HepG2 (cell line): ENCODE results near the gene UBE2QL1. TPM values are rescaled to one million over a fixed set of nuclear protein-coding genes. Genes with fewer than 3 reads are reported as not detected.

Experiments used
- ATAC-seq: fragments of 200-7000 bp; cut with Tn5 transposase; 3 replicates; pipeline ENCODE4 v1.9.1; 2020; ENCODE audit warnings: mild to moderate bottlenecking, moderate library complexity
- BruUV-seq: library from RNA; stranded (reverse); fragments of 400-500 nt; replicated peaks from 2 replicates; lab custom pipeline; 2021; lab: Mats Ljungman, UMichigan
- CTCF ChIA-PET: fragments of 300-600 bp; formaldehyde crosslinking; extraction: SDS; loops from one replicate; lab custom pipeline; 2021; ENCODE audit warnings: low total read pairs, inconsistent platforms, low intra/inter-chr PET ratio; lab: Yijun Ruan, JAX
- POLR2A ChIA-PET: fragments of 350-600 bp; sonication (Branson Sonifier 250); formaldehyde crosslinking; loops from one replicate; lab custom pipeline; 2020; ENCODE audit warnings: antibody characterized with exemption, inconsistent platforms; lab: Yijun Ruan, JAX
- DNase-seq: peaks from one replicate; pipeline ENCODE4 v3.0.0-alpha.2; 2015; ENCODE audit warnings: low spot score
- FAIRE-seq: peaks from 3 replicates; lab custom pipeline; 2011; peaks lifted over from hg19 to GRCh38; lab: Jason Lieb, UNC
- H2AFZ ChIP-seq: one replicate; pipeline ENCODE4 v1.6.1; 2011; ENCODE audit warnings: low read length, inconsistent platforms
- H3K27ac ChIP-seq: fragments of 300-600 bp; 3 replicates; pipeline ENCODE4 v1.8.0; 2011; ENCODE audit warnings: mixed run types, mild to moderate bottlenecking, mixed read lengths, low read length, inconsistent platforms; ENCODE audit not compliant: insufficient read depth; ENCODE audit errors: extremely low read length
- H3K27me3 ChIP-seq, 2 experiments: fragments of 200-600 bp in 1 of 2; 2 replicates in 1 of 2; 3 replicates in 1 of 2; pipeline versions ENCODE4 v1.6.0 to v1.8.0; 2011; ENCODE audit warnings: low read length in 2 of 2, mild to moderate bottlenecking in 2 of 2, moderate library complexity in 2 of 2, inconsistent platforms in 1 of 2; ENCODE audit not compliant: insufficient read depth in 2 of 2, control insufficient read depth in 1 of 2
- H3K36me3 ChIP-seq, 2 experiments: fragments of 200-600 bp in 1 of 2; replicated peaks in 1 of 2; 2 replicates in 1 of 2; 3 replicates in 1 of 2; pipeline versions ENCODE4 v1.5.1 to v1.8.0; 2011; ENCODE audit warnings: low read length in 2 of 2, inconsistent platforms in 1 of 2; ENCODE audit not compliant: insufficient read depth in 2 of 2, control insufficient read depth in 1 of 2
- H3K4me1 ChIP-seq: 2 replicates; pipeline ENCODE4 v1.5.1; 2012; ENCODE audit warnings: low read length, inconsistent platforms; ENCODE audit not compliant: insufficient read depth
- H3K4me2 ChIP-seq: 2 replicates; pipeline ENCODE4 v1.6.0; 2011; ENCODE audit warnings: low read depth, low read length, inconsistent platforms
- H3K4me3 ChIP-seq, 3 experiments: fragments of 200-600 bp in 1 of 3; sonication (generic), shearing (Covaris generic) in 1 of 3; replicated peaks in 1 of 3; 2 replicates each; pipeline ENCODE4 v1.5.1; 2011 to 2016; ENCODE audit warnings: low read length in 3 of 3, inconsistent platforms in 2 of 3, low read depth in 2 of 3, mild to moderate bottlenecking in 2 of 3, control low read depth in 1 of 3, mixed read lengths in 1 of 3; ENCODE audit not compliant: insufficient read depth in 1 of 3
- H3K79me2 ChIP-seq: one replicate; pipeline ENCODE4 v1.6.1; 2011; ENCODE audit warnings: low read length, inconsistent platforms; ENCODE audit not compliant: insufficient read depth
- H3K9ac ChIP-seq: 2 replicates; pipeline ENCODE4 v1.6.0; 2011; ENCODE audit warnings: mild to moderate bottlenecking, low read depth, low read length, inconsistent platforms; ENCODE audit not compliant: insufficient read depth
- H3K9me3 ChIP-seq: 2 replicates; pipeline ENCODE4 v1.5.1; 2012; ENCODE audit warnings: mild to moderate bottlenecking, low read length
- H4K20me1 ChIP-seq: 2 replicates; pipeline ENCODE4 v1.6.0; 2011; ENCODE audit warnings: inconsistent platforms, mild to moderate bottlenecking, low read length, moderate library complexity; ENCODE audit not compliant: insufficient read depth
- ETV5 ChIP-seq: IDR thresholded peaks from 2 replicates; pipeline ENCODE4 v1.6.1; 2018; ENCODE audit warnings: missing biosample characterization, missing genetic modification reagents, inconsistent platforms, borderline replicate concordance
- ETV6 ChIP-seq: sonication (generic); formaldehyde crosslinking; conservative IDR thresholded peaks from 2 replicates; pipeline ENCODE4 v1.4.0; 2020; ENCODE audit warnings: missing genetic modification reagents
- HIVEP1 ChIP-seq: sonication (generic); formaldehyde crosslinking; IDR thresholded peaks from 2 replicates; pipeline ENCODE4 v1.4.0; 2020; ENCODE audit warnings: mild to moderate bottlenecking, missing genetic modification reagents
- MAFG ChIP-seq: sonication (generic); formaldehyde crosslinking; IDR thresholded peaks from 2 replicates; pipeline ENCODE4 v1.5.1; 2020; ENCODE audit warnings: mild to moderate bottlenecking, missing genetic modification reagents
- MAFK ChIP-seq, 2 experiments: IDR thresholded peaks in 1 of 2; conservative IDR thresholded peaks in 1 of 2; 2 replicates each; pipeline ENCODE4 v1.6.1; 2011; ENCODE audit warnings: improper control_type of control experiment in 2 of 2, low read length in 2 of 2
- PBX2 ChIP-seq: IDR thresholded peaks from 2 replicates; pipeline ENCODE4 v1.6.1; 2016; ENCODE audit warnings: control low read depth
- RFX1 ChIP-seq: fragments of 450-650 bp; IDR thresholded peaks from 2 replicates; pipeline ENCODE4 v1.6.1; 2017
- SMAD1 ChIP-seq: sonication (generic); formaldehyde crosslinking; IDR thresholded peaks from 2 replicates; pipeline ENCODE4 v1.4.0; 2020; ENCODE audit warnings: missing genetic modification reagents, low read depth, mild to moderate bottlenecking, borderline replicate concordance
- XRCC5 ChIP-seq: fragments of 200-400 bp; formaldehyde crosslinking; optimal IDR thresholded peaks from 2 replicates; pipeline ENCODE3; 2017; ENCODE audit warnings: mild to moderate bottlenecking, low read length
- ZFP36 ChIP-seq: fragments of 150-350 bp; IDR thresholded peaks from 2 replicates; pipeline ENCODE4 v1.6.1; 2018; ENCODE audit warnings: borderline replicate concordance, low read length, low read depth; ENCODE audit not compliant: partially characterized antibody
- ZNF503 ChIP-seq: sonication (generic); formaldehyde crosslinking; IDR thresholded peaks from 2 replicates; pipeline ENCODE4 v1.4.0; 2020; ENCODE audit warnings: missing genetic modification reagents
- ZNF558 ChIP-seq: sonication (generic); formaldehyde crosslinking; IDR thresholded peaks from 2 replicates; pipeline ENCODE4 v1.9.0; 2022; ENCODE audit warnings: mild to moderate bottlenecking, missing genetic modification reagents, borderline replicate concordance
- ZNF572 ChIP-seq: sonication (generic); formaldehyde crosslinking; IDR thresholded peaks from 2 replicates; pipeline ENCODE4 v1.5.1; 2020; ENCODE audit warnings: mild to moderate bottlenecking, missing genetic modification reagents
- ZNF749 ChIP-seq: sonication (generic); formaldehyde crosslinking; IDR thresholded peaks from 2 replicates; pipeline ENCODE4 v1.8.0; 2022; ENCODE audit warnings: mild to moderate bottlenecking, missing genetic modification reagents, moderate library complexity, borderline replicate concordance
- WGBS: methylation state at CpG from one replicate; pipeline ENCODE4 v1.1.6; 2017; ENCODE audit warnings: low lambda C conversion rate; 5-methylcytosine and 5-hydroxymethylcytosine counted together
- in situ Hi-C: cut with HindIII; loops from 2 replicates; pipeline ENCODE4 v1.10.0; 2017; ENCODE audit warnings: low pct_unique_long_range_greater_than_20kb; ENCODE audit not compliant: extremely low pct_ligation_motif_present
- intact Hi-C: fragments of 100-400 bp; cut with micrococcal nuclease; formaldehyde crosslinking; loops from one replicate; pipeline ENCODE4 v1.10.0; 2022; ENCODE audit not compliant: unreplicated experiment
- polyA plus RNA-seq, 8 experiments: library from polyadenylated mRNA; depleted of rRNA in 3 of 8; stranded (reverse) in 7 of 8; unstranded in 1 of 8; fragments of >200 nt; fragmentation: Illumina TruSeq in 4 of 8; extraction: Trizol in 4 of 8; gene quantifications; 2 replicates each; pipeline versions ENCODE4 v1.2.1 to v1.2.3, GENCODE V29; 2011 to 2016; ENCODE audit warnings: low read depth in 4 of 8, missing spikeins in 1 of 8, mixed read lengths in 1 of 8; ENCODE audit not compliant: insufficient read depth in 1 of 8
- total RNA-seq, 5 experiments: library from RNA; depleted of rRNA; stranded (reverse); fragments of >200 nt; fragmentation: Illumina TruSeq; extraction: Trizol; gene quantifications; 2 replicates each; pipeline ENCODE4 v1.2.3, GENCODE V29; 2016; ENCODE audit warnings: low read depth in 1 of 5
- TF ChIP-seq, protein P1 (sequence below): sonication (generic); formaldehyde crosslinking; IDR thresholded peaks from 2 replicates; pipeline ENCODE4 v1.4.0; 2020; ENCODE audit warnings: missing genetic modification reagents; ENCODE audit errors: not compliant biosample characterization
- TF ChIP-seq, protein P2 (sequence below): sonication (generic); formaldehyde crosslinking; IDR thresholded peaks from 2 replicates; pipeline ENCODE4 v1.5.1; 2020; ENCODE audit warnings: mild to moderate bottlenecking, missing genetic modification reagents, borderline replicate concordance

The UBE2QL1 gene
- total and polyA plus RNA-seq, 2 of the 13 experiments (the other 11 are each of a cell fraction or from before 2014, with no cell fraction given): not detected

DNA sequence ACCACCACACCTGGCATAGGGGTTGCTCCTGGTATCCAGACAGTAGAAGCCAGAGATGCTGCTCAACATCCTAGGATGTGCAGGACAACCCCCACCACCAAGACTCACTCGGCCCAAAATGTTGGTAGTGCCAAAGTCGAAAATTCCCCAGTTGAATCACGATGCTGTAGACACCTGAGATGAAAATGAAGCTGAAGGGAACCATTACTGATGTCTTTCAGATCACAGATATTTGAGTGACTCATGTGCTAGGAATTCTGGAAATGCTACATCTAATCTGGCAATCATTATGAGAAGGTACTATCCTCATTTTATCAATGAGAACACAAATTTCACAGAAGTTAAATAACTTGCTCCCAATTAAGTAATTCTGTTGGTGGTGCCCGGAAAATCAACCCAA lies 21.0 kb upstream of the UBE2QL1 start:
- ChIA-PET POLR2A (no interaction called here), CTCF (no interaction called here)
- Histone ChIP-seq H3K36me3 (no peaks in the 10 kb centered on the region), H3K79me2 (no peaks in the 10 kb centered on the region), H4K20me1 (no peaks in the 10 kb centered on the region), H3K27me3 (peaks cover 0 to 3% of the 10 kb centered on the region in 2 experiments; a peak in 2 of 5 replicates), H3K27ac (no peak overlapping the region), H3K9me3 (no peaks in the 10 kb centered on the region), H3K4me2 (no peak overlapping the region), H3K9ac (no peak overlapping the region), H3K4me3 (no peak overlapping the region), H2AFZ (no peak overlapping the region), H3K4me1 (no peaks in the 10 kb centered on the region)
- intact Hi-C loops (no loop called here), in situ Hi-C loops (no loop called here)
- FAIRE-seq (no peak), ATAC-seq (no peak), DNase-seq (no peak)
- 0% methylated on average over 4 of the region's 4 CpGs for WGBS
- BruUV-seq: no TSS peak
- TF ChIP-seq ZNF503 (CRISPR knock-in tag) (no peak), RFX1 (no peak), XRCC5 (no peak), ZFP36 (no peak), ZNF572 (no peak), MAFG (no peak), SMAD1 (CRISPR knock-in tag) (no peak), MAFK (conservative IDR thresholded peaks at IDR 0.05 in 1 of 2, IDR thresholded peaks at IDR 0.05 in 1 of 2; ENCODE audit: low read length in 2 of 2) (no peak), ZNF749 (CRISPR knock-in tag) (no peak), ETV5 (no peak), ZNF558 (no peak), HIVEP1 (CRISPR knock-in tag) (no peak), ETV6 (CRISPR knock-in tag) (no peak), PBX2 (CRISPR knock-in tag) (no peak)
- TF ChIP-seq, protein P1, sequence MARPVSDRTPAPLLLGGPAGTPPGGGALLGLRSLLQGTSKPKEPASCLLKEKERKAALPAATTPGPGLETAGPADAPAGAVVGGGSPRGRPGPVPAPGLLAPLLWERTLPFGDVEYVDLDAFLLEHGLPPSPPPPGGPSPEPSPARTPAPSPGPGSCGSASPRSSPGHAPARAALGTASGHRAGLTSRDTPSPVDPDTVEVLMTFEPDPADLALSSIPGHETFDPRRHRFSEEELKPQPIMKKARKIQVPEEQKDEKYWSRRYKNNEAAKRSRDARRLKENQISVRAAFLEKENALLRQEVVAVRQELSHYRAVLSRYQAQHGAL (CRISPR knock-in tag): no peak
- TF ChIP-seq, protein P2, sequence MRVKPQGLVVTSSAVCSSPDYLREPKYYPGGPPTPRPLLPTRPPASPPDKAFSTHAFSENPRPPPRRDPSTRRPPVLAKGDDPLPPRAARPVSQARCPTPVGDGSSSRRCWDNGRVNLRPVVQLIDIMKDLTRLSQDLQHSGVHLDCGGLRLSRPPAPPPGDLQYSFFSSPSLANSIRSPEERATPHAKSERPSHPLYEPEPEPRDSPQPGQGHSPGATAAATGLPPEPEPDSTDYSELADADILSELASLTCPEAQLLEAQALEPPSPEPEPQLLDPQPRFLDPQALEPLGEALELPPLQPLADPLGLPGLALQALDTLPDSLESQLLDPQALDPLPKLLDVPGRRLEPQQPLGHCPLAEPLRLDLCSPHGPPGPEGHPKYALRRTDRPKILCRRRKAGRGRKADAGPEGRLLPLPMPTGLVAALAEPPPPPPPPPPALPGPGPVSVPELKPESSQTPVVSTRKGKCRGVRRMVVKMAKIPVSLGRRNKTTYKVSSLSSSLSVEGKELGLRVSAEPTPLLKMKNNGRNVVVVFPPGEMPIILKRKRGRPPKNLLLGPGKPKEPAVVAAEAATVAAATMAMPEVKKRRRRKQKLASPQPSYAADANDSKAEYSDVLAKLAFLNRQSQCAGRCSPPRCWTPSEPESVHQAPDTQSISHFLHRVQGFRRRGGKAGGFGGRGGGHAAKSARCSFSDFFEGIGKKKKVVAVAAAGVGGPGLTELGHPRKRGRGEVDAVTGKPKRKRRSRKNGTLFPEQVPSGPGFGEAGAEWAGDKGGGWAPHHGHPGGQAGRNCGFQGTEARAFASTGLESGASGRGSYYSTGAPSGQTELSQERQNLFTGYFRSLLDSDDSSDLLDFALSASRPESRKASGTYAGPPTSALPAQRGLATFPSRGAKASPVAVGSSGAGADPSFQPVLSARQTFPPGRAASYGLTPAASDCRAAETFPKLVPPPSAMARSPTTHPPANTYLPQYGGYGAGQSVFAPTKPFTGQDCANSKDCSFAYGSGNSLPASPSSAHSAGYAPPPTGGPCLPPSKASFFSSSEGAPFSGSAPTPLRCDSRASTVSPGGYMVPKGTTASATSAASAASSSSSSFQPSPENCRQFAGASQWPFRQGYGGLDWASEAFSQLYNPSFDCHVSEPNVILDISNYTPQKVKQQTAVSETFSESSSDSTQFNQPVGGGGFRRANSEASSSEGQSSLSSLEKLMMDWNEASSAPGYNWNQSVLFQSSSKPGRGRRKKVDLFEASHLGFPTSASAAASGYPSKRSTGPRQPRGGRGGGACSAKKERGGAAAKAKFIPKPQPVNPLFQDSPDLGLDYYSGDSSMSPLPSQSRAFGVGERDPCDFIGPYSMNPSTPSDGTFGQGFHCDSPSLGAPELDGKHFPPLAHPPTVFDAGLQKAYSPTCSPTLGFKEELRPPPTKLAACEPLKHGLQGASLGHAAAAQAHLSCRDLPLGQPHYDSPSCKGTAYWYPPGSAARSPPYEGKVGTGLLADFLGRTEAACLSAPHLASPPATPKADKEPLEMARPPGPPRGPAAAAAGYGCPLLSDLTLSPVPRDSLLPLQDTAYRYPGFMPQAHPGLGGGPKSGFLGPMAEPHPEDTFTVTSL (CRISPR knock-in tag): no peak
